ENCODE measurements around the gene TUBD1. TPM values are rescaled to one million over a fixed set of nuclear protein-coding genes. Genes with fewer than 3 reads are reported as not detected.

TUBD1 gene
- total and polyA plus RNA-seq, 5 donors: 5.1 to 8.5 (median 8.3) TPM

DNA sequence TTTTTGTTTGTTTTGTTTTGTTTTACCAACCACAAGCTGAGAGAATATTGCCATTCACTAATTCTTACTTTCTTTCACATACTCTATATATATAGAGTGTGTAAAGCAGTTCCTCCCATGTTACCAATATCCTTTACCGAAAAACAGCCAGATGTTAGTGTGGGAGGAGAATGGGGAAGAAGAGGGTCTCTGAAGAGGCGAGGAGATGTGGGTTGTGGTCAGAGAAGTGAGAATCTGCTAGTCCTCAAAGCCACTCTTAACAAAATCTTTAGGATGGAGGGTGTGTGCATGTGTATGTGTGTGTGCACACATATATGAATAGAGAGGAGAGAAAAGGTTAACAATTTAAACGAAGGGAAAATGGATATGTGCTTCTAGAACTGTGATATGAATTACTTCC, 80.6 kb downstream of the TUBD1 start:
- 85% methylated on average over 3 of the region's 3 CpGs for WGBS
- no peak for DNase-seq
- Histone ChIP-seq H3K4me3 (ENCODE audit: low read length) (no peak overlapping the region), H3K9me3 (ENCODE audit: control insufficient read depth, low read length) (no peaks in the 10 kb centered on the region), H3K27ac (ENCODE audit: low read length) (no peak overlapping the region), H3K4me1 (ENCODE audit: control insufficient read depth, insufficient read depth, low read length) (no peaks in the 10 kb centered on the region), H3K27me3 (ENCODE audit: control insufficient read depth, insufficient read depth) (no peaks in the 10 kb centered on the region)
- ATAC-seq: no peak
- intact Hi-C loops (cut with DNase I): no loop called here

GRCh38 chr17:59811209-59811608, 81.5 kb downstream of the TUBD1 start:
- Histone ChIP-seq H3K4me3 (ENCODE audit: low read length) (no peak overlapping the region), H3K27ac (ENCODE audit: low read length) (no peak overlapping the region), H3K4me1 (ENCODE audit: control insufficient read depth, insufficient read depth, low read length) (no peaks in the 10 kb centered on the region), H3K9me3 (ENCODE audit: control insufficient read depth, low read length) (no peaks in the 10 kb centered on the region), H3K27me3 (ENCODE audit: control insufficient read depth, insufficient read depth) (no peaks in the 10 kb centered on the region)
- ATAC-seq (no peak), DNase-seq (no peak)
- intact Hi-C loops (cut with DNase I): no loop called here
- WGBS: 93% methylated on average over 1 of the region's 1 CpG

- Histone ChIP-seq H3K9me3 (ENCODE audit: control insufficient read depth, low read length) (no peaks in the 10 kb centered on the region), H3K4me1 (ENCODE audit: control insufficient read depth, insufficient read depth, low read length) (no peaks in the 10 kb centered on the region), H3K4me3 (ENCODE audit: low read length) (no peak overlapping the region), H3K27ac (ENCODE audit: low read length) (no peak overlapping the region), H3K27me3 (ENCODE audit: control insufficient read depth, insufficient read depth) (no peaks in the 10 kb centered on the region)
- DNase-seq: no peak
- no peak for ATAC-seq
- WGBS: 93% methylated on average over 1 of the region's 1 CpG
- intact Hi-C loops (cut with DNase I): no loop called here
These were observed 81.9 kb downstream of the TUBD1 start for GRCh38 chr17:59810894-59811153.

Small RNA genes within 50 kb of the gene (microRNA-seq; reads per million reads assigned to microRNA genes)
- gene MIR21: 23,817 to 125,835 reads per million in 2 donors

Other genes starting within 250 kb of the TUBD1 start
- gene PTRH2, start 185.5 kb downstream of the TUBD1 start, total RNA-seq: 10 to 100 TPM in 3 of 4 donors, 1 to 10 TPM in 1; 8.0 to 14.8 (median 11.2) TPM
- 18.9 TPM for gene PTRH2, start 185.5 kb downstream of the TUBD1 start, polyA plus RNA-seq
- gene VMP1, start 185.3 kb downstream of the TUBD1 start, total RNA-seq: 100 to 1,000 TPM in 1 of 4 donors, 10 to 100 TPM in 3; 62.7 to 106 (median 70.4) TPM
- gene VMP1, start 185.3 kb downstream of the TUBD1 start, polyA plus RNA-seq: 60.7 TPM
- 10 to 100 TPM; 21.9 to 31.3 (median 28.0) TPM for gene RPS6KB1, start 178 bp upstream of the TUBD1 start, total RNA-seq
- 7.8 TPM for gene RPS6KB1, start 178 bp upstream of the TUBD1 start, polyA plus RNA-seq
- gene RNFT1, start 71.8 kb upstream of the TUBD1 start, total RNA-seq: 10 to 100 TPM; 10.4 to 17.9 (median 12.1) TPM
- 8.1 TPM for gene RNFT1, start 71.8 kb upstream of the TUBD1 start, polyA plus RNA-seq
- gene HEATR6, start 186.0 kb upstream of the TUBD1 start, total RNA-seq: 10 to 100 TPM; 11.6 to 14.9 (median 13.5) TPM
- 7.4 TPM for gene HEATR6, start 186.0 kb upstream of the TUBD1 start, polyA plus RNA-seq